ENCODE measurements around the gene HAX1. TPM values are rescaled to one million over a fixed set of nuclear protein-coding genes. Genes with fewer than 3 reads are reported as not detected.

The HAX1 gene
- total RNA-seq, 1 experiment from 2014 or later = 281 TPM

DNA sequence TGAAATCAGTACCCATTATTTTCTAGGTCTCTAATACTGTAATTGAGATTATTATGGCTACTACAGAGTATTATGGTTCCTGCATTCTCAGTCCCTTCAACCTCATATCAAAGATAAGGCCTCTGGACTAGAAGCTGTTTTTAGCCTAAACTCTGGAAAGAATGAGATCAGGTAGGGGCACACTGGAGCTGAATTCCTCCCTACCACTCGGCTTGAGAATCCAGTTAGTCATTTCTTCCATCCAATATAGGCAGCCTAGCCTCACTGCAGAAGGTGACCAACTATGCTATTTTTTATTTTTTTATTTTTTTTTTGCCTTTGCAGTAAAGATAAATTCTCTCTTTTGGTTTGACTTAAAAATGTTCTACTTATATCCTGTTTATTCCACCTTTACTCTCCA lies 8.0 kb upstream of the HAX1 start:
- no peaks in the 10 kb centered on the region for H3K4me1 ChIP-seq (ENCODE audit: insufficient read depth, low read length)
- H3K27me3 ChIP-seq (ENCODE audit: low read length) = no peaks in the 10 kb centered on the region
- POLR2A ChIA-PET (ENCODE audit: unreplicated experiment) = no interaction called here

DNA sequence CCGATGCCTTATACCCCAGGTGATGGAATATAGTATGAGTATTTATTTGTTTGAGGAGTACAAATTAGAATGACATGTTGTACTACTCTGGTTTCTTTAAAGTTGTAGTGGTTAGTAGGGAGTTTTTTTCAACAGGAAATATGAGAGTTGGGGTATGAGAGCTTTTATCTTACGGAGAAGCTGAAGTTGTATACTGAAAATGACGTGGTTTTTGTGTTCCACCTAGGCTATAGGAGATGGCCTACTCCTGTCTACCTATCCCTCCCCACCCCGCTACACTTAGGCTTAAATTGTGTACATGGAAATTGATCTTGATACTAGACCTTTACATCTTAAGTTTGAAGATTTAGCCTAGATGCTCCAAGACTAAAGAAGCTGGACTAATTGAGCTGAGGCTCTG lies 6.8 kb upstream of the HAX1 start:
- ChIA-PET POLR2A (ENCODE audit: unreplicated experiment) (no interaction called here), CTCF (no interaction called here)
- Histone ChIP-seq H3K9me2 (replicated peaks; ENCODE audit: low read length) (no peaks in the 10 kb centered on the region), H3K4me1 (ENCODE audit: insufficient read depth, low read length) (no peaks in the 10 kb centered on the region), H2AFZ (ENCODE audit: low read length) (no peak overlapping the region), H3F3A (ENCODE audit: low read length, unreplicated experiment) (no peaks in the 10 kb centered on the region), H3K9me3 (ENCODE audit: low read length) (no peaks in the 10 kb centered on the region), H3K4me2 (ENCODE audit: low read length) (no peak overlapping the region), H3K9ac (ENCODE audit: low read length) (no peak overlapping the region), H4K20me1 (ENCODE audit: low read length) (no peaks in the 10 kb centered on the region), H3K27ac (ENCODE audit: low read length) (no peak overlapping the region), H3K36me3 (ENCODE audit: low read depth, low read length) (peaks cover 60% of the 10 kb centered on the region), H3K4me3 (ENCODE audit: low read length) (no peak overlapping the region), H3K79me2 (ENCODE audit: low read length) (no peaks in the 10 kb centered on the region), H3K27me3 (ENCODE audit: low read length) (no peaks in the 10 kb centered on the region)
- intact Hi-C loops (cut with micrococcal nuclease) = no loop called here
- ATAC-seq (no peak), DNase-seq (no peak)
- no TSS peak for BruUV-seq (replicated peaks)
- no peak for TF ChIP-seq EZH2 (IDR thresholded peaks at IDR 0.05; ENCODE audit: low read length, unreplicated experiment)
- no peak for TF ChIP-seq EZH2phosphoT487 (IDR thresholded peaks at IDR 0.05; ENCODE audit: borderline replicate concordance, low read length)
- TF ChIP-seq, protein P1, sequence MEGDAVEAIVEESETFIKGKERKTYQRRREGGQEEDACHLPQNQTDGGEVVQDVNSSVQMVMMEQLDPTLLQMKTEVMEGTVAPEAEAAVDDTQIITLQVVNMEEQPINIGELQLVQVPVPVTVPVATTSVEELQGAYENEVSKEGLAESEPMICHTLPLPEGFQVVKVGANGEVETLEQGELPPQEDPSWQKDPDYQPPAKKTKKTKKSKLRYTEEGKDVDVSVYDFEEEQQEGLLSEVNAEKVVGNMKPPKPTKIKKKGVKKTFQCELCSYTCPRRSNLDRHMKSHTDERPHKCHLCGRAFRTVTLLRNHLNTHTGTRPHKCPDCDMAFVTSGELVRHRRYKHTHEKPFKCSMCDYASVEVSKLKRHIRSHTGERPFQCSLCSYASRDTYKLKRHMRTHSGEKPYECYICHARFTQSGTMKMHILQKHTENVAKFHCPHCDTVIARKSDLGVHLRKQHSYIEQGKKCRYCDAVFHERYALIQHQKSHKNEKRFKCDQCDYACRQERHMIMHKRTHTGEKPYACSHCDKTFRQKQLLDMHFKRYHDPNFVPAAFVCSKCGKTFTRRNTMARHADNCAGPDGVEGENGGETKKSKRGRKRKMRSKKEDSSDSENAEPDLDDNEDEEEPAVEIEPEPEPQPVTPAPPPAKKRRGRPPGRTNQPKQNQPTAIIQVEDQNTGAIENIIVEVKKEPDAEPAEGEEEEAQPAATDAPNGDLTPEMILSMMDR (conservative IDR thresholded peaks at IDR 0.05; ENCODE audit: low read depth, low read length) = no peak

More for the DNA sequence above, 8.0 kb upstream of the HAX1 start:
- Histone ChIP-seq H3K27ac (ENCODE audit: low read length) (no peak overlapping the region), H2AFZ (ENCODE audit: low read length) (no peak overlapping the region), H3K9ac (ENCODE audit: low read length) (no peak overlapping the region), H3K4me2 (ENCODE audit: low read length) (no peak overlapping the region), H3K9me2 (replicated peaks; ENCODE audit: low read length) (no peaks in the 10 kb centered on the region), H4K20me1 (ENCODE audit: low read length) (no peaks in the 10 kb centered on the region), H3K9me3 (ENCODE audit: low read length) (no peaks in the 10 kb centered on the region), H3F3A (ENCODE audit: low read length, unreplicated experiment) (no peaks in the 10 kb centered on the region), H3K79me2 (ENCODE audit: low read length) (no peaks in the 10 kb centered on the region), H3K36me3 (ENCODE audit: low read depth, low read length) (peaks cover 68% of the 10 kb centered on the region), H3K4me3 (ENCODE audit: low read length) (no peak overlapping the region)
- CTCF ChIA-PET = no interaction called here
- no peak for ATAC-seq
- intact Hi-C loops (cut with micrococcal nuclease) = no loop called here
- BruUV-seq (replicated peaks) = no TSS peak
- TF ChIP-seq EZH2phosphoT487 (IDR thresholded peaks at IDR 0.05; ENCODE audit: borderline replicate concordance, low read length) = no peak
- TF ChIP-seq, protein P1 (conservative IDR thresholded peaks at IDR 0.05; ENCODE audit: low read depth, low read length) = no peak
- no peak for TF ChIP-seq EZH2 (IDR thresholded peaks at IDR 0.05; ENCODE audit: low read length, unreplicated experiment)
- DNase-seq = no peak

DNA sequence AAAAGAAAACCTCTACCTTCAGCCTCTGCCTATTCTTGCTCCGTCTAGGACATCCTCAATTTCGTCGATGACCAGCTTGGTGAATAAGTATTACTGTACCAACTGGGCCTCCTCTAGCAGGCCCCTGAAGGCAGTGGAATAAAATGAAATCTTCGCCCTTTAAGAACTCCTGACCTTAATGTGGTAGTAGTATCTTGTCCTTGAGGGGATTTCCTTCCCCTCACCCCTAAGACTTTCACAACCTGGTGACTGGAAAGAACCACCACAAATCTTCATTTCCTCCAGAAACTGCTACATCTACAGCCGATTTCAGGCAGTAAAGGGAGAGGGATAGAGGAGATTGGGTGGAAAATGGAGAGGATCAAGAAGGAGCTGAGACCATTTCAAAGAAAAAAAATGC lies 1.6 kb upstream of the HAX1 start:
- Histone ChIP-seq H3K4me1 (ENCODE audit: insufficient read depth, low read length) (peaks cover 5% of the 10 kb centered on the region), H3K4me3 (ENCODE audit: low read length) (no peak overlapping the region), H3K9me3 (ENCODE audit: low read length) (no peaks in the 10 kb centered on the region), H4K20me1 (ENCODE audit: low read length) (no peaks in the 10 kb centered on the region), H3K27ac (ENCODE audit: low read length) (no peak overlapping the region), H3K36me3 (ENCODE audit: low read depth, low read length) (peaks cover 32% of the 10 kb centered on the region), H3K79me2 (ENCODE audit: low read length) (peaks cover 12% of the 10 kb centered on the region), H3K27me3 (ENCODE audit: low read length) (no peaks in the 10 kb centered on the region), H3K9me2 (replicated peaks; ENCODE audit: low read length) (no peaks in the 10 kb centered on the region), H3K9ac (ENCODE audit: low read length) (no peak overlapping the region), H3F3A (ENCODE audit: low read length, unreplicated experiment) (no peaks in the 10 kb centered on the region), H2AFZ (ENCODE audit: low read length) (no peak overlapping the region), H3K4me2 (ENCODE audit: low read length) (no peak overlapping the region)
- TF ChIP-seq, protein P1 (conservative IDR thresholded peaks at IDR 0.05; ENCODE audit: low read depth, low read length) = no peak
- TF ChIP-seq EZH2 (IDR thresholded peaks at IDR 0.05; ENCODE audit: low read length, unreplicated experiment) (no peak), EZH2phosphoT487 (IDR thresholded peaks at IDR 0.05; ENCODE audit: borderline replicate concordance, low read length) (no peak)
- DNase-seq (no peak), ATAC-seq (no peak)
- ChIA-PET CTCF (no interaction called here), POLR2A (ENCODE audit: unreplicated experiment) (no interaction called here)
- no TSS peak for BruUV-seq (replicated peaks)
- intact Hi-C loops (cut with micrococcal nuclease) = no loop called here

All from PC-3 (cell line).